ENCODE results near the gene ZNF143. TPM values are rescaled to one million over a fixed set of nuclear protein-coding genes. Genes with fewer than 3 reads are reported as not detected.

Gene ZNF143
- total and polyA plus RNA-seq, 5 donors from 2014 or later, result 32.4 to 45.6 (median 36.4) TPM

DNA sequence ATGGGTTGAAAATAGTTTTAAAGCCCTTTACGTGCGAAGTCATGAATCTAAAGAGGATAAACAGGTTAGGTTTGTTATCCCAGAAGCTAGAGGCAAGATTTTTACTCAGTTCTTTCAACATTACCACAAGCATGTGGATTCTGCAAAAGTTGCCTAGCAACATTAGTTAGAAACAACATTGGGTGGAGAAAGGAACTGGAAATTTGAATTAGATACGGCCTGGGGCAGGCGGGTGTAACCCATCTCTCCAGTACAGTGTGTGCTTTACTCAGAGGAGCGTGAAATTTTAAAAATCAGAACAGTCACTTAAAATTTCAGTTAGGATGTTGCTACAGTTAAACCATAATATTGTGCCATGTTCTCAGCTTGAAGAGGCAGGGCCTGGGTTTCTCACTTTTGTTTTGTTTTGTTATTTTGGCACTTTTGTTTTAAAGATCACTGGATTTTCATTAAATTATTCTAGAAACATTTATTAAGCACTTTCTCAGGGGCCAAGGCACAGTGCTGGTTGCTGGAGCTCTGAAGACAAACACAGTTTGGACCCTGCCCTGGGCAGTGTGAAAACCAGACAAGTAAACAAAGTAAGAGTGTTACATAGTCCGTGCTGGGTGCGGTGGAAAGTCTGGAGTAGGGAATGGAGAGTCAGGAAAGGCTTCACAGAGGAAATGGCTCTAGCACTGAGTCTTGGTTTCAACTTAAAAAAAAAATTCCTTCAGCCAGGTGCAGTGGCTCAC lies 108.2 kb downstream of the ZNF143 start:
- Mint-ChIP-seq H3K27me3 (no peaks in the 10 kb centered on the region), H3K27ac (peak overlapping the region; percentile 6 to 90 (median 67)), H3K4me3 (peak overlapping the region in 3 of 4 donors; percentile 43 to 81 (median 44)), H3K4me1 (peaks cover 15 to 42% (median 27%) of the 10 kb centered on the region in 4 donors), H3K36me3 (no peaks in the 10 kb centered on the region), H3K9me3 (peaks cover 0 to 1% (median 0%) of the 10 kb centered on the region in 7 donors)
- Histone ChIP-seq H3K27ac (ENCODE audit: insufficient read depth, low read length, poor library complexity, severe bottlenecking) (peak overlapping the region; percentile 60), H3K27me3 (ENCODE audit: control insufficient read depth, insufficient read depth, low read length) (no peaks in the 10 kb centered on the region), H3K4me3 (ENCODE audit: low read depth, low read length) (no peak overlapping the region), H3K4me1 (ENCODE audit: control insufficient read depth, insufficient read depth, low read length, poor library complexity, severe bottlenecking) (peaks cover 21% of the 10 kb centered on the region), H3K36me3 (ENCODE audit: control insufficient read depth, insufficient read depth, low read length) (no peaks in the 10 kb centered on the region), H3K9me3 (ENCODE audit: control insufficient read depth in 2 of 2, low read length in 2 of 2) (no peaks in the 10 kb centered on the region)
- peak in 2 of 3 donors; percentile 12 to 17 for DNase-seq
- ATAC-seq (ENCODE audit: low read depth in 2 of 2), result no peak

DNA sequence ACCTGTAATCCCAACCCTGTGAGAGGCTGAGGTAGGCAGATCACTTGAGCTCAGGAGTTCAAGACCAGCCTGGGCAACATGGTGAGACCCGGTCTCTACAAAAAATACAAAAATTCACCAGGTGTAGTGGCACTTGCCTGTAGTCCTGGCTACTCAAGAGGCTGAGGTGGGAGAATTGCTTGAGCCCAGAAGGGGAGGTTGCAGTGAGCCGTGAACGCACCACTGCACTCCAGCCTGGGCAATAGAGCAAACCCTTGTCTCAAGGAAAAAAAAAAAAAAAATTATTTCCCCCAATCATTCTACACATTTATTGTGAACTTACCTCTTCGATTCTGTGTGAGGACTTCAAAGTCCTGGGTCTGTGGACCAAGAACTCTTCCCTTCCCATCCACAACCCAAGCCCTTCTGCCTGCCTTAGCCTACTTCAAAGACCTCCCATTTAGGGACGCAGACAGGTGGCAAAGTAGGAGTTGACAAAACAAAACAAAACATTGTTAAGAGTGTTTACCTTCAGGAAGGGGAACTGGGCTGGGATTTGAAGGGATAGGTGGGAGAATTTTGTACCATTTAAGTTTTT lies 108.9 kb downstream of the ZNF143 start:
- no peaks in the 10 kb centered on the region for H3K27me3 Mint-ChIP-seq
- peaks cover 15 to 42% (median 28%) of the 10 kb centered on the region in 4 donors for H3K4me1 Mint-ChIP-seq
- H3K36me3 Mint-ChIP-seq, result peaks cover 1% of the 10 kb centered on the region
- no peaks in the 10 kb centered on the region for H3K9me3 ChIP-seq (ENCODE audit: control insufficient read depth in 2 of 2, low read length in 2 of 2)
- peaks cover 0 to 1% (median 0%) of the 10 kb centered on the region in 7 donors for H3K9me3 Mint-ChIP-seq
- H3K4me3 ChIP-seq (ENCODE audit: low read depth, low read length), result no peak overlapping the region
- ATAC-seq (ENCODE audit: low read depth in 2 of 2) (no peak), DNase-seq (no peak)
- H3K4me1 ChIP-seq (ENCODE audit: control insufficient read depth, insufficient read depth, low read length, poor library complexity, severe bottlenecking), result peaks cover 24% of the 10 kb centered on the region
- no peaks in the 10 kb centered on the region for H3K36me3 ChIP-seq (ENCODE audit: control insufficient read depth, insufficient read depth, low read length)
- H3K27me3 ChIP-seq (ENCODE audit: control insufficient read depth, insufficient read depth, low read length), result no peaks in the 10 kb centered on the region
- H3K4me3 Mint-ChIP-seq, result peak overlapping the region in 2 of 4 donors; percentile 2 to 43
- H3K27ac ChIP-seq (ENCODE audit: insufficient read depth, low read length, poor library complexity, severe bottlenecking), result no peak overlapping the region
- peak overlapping the region; percentile 6 to 90 (median 67) for H3K27ac Mint-ChIP-seq

DNA sequence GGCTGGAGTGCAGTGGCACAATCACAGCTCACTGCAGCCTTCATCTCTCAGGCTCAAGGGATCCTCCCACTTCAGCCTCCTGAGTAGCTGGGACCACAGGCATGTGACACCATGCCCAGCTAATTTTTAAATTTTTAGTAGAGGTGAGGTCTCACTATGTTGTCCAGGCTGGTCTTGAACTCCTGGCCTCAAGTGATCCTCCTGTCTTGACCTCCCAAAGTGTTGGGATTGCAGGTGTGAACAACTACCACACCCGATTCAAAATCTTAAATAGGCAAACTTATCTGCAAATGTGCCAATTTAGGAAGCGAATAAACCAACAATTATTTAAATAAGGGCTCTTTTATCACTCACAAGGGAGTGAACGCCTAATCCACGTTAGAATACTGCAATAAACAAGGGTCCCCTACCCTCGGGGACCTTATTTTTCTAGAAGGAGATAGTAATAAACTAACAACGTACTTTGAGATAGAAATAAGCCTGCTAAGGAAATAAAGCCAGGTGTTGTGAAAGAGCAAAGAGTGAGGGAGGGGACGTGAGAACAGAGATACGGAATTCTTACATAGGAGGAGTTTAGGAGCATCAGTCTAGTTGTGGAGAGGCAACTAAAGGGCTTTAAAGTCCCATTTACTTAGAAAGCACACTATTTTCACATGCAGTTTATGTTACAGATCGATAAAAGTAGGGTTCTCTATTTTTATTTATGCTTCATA lies 109.7 kb downstream of the ZNF143 start:
- H3K27ac Mint-ChIP-seq, result peak overlapping the region in 1 of 3 donors; percentile 83

DNA sequence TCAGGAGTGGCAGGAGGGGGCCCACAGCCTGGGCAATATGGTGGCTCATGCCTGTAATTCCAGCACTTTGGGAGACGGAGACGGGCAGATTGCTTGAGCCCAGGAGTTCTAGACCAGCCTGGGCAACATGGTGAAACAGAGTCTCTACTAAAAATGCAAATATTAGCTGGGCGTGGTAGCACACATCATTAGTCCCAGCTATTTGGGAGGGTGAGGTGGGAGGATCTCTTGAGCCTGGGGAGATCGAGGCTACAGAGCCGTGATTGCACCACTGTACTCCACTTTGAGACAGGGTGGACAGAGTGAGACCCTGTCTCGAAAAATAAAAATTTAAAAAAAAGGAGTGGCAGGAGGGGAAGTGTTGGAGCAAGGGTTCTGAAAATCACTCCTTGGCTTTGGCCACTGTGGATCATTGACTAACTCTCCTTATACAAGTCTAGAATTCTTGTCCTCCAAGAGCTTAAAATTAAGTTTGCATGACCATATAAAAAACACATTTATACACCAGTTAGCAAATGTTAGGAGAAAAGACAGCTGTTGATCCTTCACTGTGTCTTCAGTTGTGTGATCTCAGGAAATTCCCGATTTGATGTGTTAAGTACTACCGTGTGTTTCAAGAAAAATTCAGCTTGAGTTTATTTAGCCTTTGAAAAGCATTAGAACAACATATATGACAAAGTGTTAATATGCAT lies 110.4 kb downstream of the ZNF143 start:
- no peak for DNase-seq
- H3K36me3 Mint-ChIP-seq, result peaks cover 5% of the 10 kb centered on the region
- peak overlapping the region in 3 of 4 donors; percentile 71 to 92 (median 87) for H3K4me3 Mint-ChIP-seq
- H3K4me1 ChIP-seq (ENCODE audit: control insufficient read depth, insufficient read depth, low read length, poor library complexity, severe bottlenecking), result peaks cover 31% of the 10 kb centered on the region
- no peak overlapping the region for H3K4me3 ChIP-seq (ENCODE audit: low read depth, low read length)
- peak overlapping the region in 1 of 3 donors; percentile 69 for H3K27ac Mint-ChIP-seq
- H3K36me3 ChIP-seq (ENCODE audit: control insufficient read depth, insufficient read depth, low read length), result no peaks in the 10 kb centered on the region
- no peak for ATAC-seq (ENCODE audit: low read depth in 2 of 2)
- H3K9me3 Mint-ChIP-seq, result peaks cover 0 to 1% (median 0%) of the 10 kb centered on the region in 7 donors
- no peaks in the 10 kb centered on the region for H3K27me3 ChIP-seq (ENCODE audit: control insufficient read depth, insufficient read depth, low read length)
- no peak overlapping the region for H3K27ac ChIP-seq (ENCODE audit: insufficient read depth, low read length, poor library complexity, severe bottlenecking)
- H3K9me3 ChIP-seq (ENCODE audit: control insufficient read depth in 2 of 2, low read length in 2 of 2), result no peaks in the 10 kb centered on the region
- H3K4me1 Mint-ChIP-seq, result peaks cover 18 to 49% (median 30%) of the 10 kb centered on the region in 4 donors
- H3K27me3 Mint-ChIP-seq, result no peaks in the 10 kb centered on the region

More for the DNA sequence above, 109.7 kb downstream of the ZNF143 start:
- ATAC-seq (ENCODE audit: low read depth in 2 of 2), result no peak
- H3K4me1 ChIP-seq (ENCODE audit: control insufficient read depth, insufficient read depth, low read length, poor library complexity, severe bottlenecking), result peaks cover 32% of the 10 kb centered on the region
- H3K27me3 ChIP-seq (ENCODE audit: control insufficient read depth, insufficient read depth, low read length), result no peaks in the 10 kb centered on the region
- no peak overlapping the region for H3K4me3 ChIP-seq (ENCODE audit: low read depth, low read length)
- Mint-ChIP-seq H3K27me3 (no peaks in the 10 kb centered on the region), H3K9me3 (peaks cover 0 to 1% (median 0%) of the 10 kb centered on the region in 7 donors), H3K36me3 (peaks cover 5% of the 10 kb centered on the region), H3K4me3 (peak overlapping the region in 3 of 4 donors; percentile 51 to 92 (median 71)), H3K4me1 (peaks cover 20 to 49% (median 32%) of the 10 kb centered on the region in 4 donors)
- H3K36me3 ChIP-seq (ENCODE audit: control insufficient read depth, insufficient read depth, low read length), result no peaks in the 10 kb centered on the region
- H3K9me3 ChIP-seq (ENCODE audit: control insufficient read depth in 2 of 2, low read length in 2 of 2), result no peaks in the 10 kb centered on the region
- no peak overlapping the region for H3K27ac ChIP-seq (ENCODE audit: insufficient read depth, low read length, poor library complexity, severe bottlenecking)
- DNase-seq, result no peak

DNA sequence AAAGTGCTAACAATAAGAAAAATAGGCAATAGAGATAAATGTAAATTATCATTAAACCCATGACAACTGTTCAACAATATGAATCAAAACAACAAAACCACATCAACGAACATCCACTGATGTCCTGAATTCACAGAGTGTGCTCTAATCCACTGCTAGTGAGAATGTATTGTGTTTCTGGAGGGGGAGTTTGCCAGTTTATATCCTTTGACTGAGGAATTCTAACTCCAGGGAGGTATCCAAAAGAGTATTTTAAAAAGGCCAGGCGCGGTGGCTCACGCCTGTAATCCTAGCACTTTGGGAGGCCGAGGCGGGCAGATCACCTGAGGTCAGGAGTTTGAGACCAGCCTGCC lies 110.9 kb downstream of the ZNF143 start:
- H3K27me3 ChIP-seq (ENCODE audit: control insufficient read depth, insufficient read depth, low read length), result no peaks in the 10 kb centered on the region
- DNase-seq (no peak), ATAC-seq (ENCODE audit: low read depth in 2 of 2) (no peak)
- H3K36me3 Mint-ChIP-seq, result peaks cover 5% of the 10 kb centered on the region
- no peaks in the 10 kb centered on the region for H3K36me3 ChIP-seq (ENCODE audit: control insufficient read depth, insufficient read depth, low read length)
- no peak overlapping the region for H3K27ac ChIP-seq (ENCODE audit: insufficient read depth, low read length, poor library complexity, severe bottlenecking)
- H3K27me3 Mint-ChIP-seq, result no peaks in the 10 kb centered on the region
- H3K4me3 Mint-ChIP-seq, result peak overlapping the region; percentile 87 to 96 (median 90)
- H3K4me3 ChIP-seq (ENCODE audit: low read depth, low read length), result no peak overlapping the region
- peak overlapping the region in 1 of 3 donors; percentile 69 for H3K27ac Mint-ChIP-seq
- peaks cover 28% of the 10 kb centered on the region for H3K4me1 ChIP-seq (ENCODE audit: control insufficient read depth, insufficient read depth, low read length, poor library complexity, severe bottlenecking)
- no peaks in the 10 kb centered on the region for H3K9me3 ChIP-seq (ENCODE audit: control insufficient read depth in 2 of 2, low read length in 2 of 2)
- H3K4me1 Mint-ChIP-seq, result peaks cover 21 to 49% (median 32%) of the 10 kb centered on the region in 4 donors
- H3K9me3 Mint-ChIP-seq, result peaks cover 0 to 1% (median 0%) of the 10 kb centered on the region in 7 donors

DNA sequence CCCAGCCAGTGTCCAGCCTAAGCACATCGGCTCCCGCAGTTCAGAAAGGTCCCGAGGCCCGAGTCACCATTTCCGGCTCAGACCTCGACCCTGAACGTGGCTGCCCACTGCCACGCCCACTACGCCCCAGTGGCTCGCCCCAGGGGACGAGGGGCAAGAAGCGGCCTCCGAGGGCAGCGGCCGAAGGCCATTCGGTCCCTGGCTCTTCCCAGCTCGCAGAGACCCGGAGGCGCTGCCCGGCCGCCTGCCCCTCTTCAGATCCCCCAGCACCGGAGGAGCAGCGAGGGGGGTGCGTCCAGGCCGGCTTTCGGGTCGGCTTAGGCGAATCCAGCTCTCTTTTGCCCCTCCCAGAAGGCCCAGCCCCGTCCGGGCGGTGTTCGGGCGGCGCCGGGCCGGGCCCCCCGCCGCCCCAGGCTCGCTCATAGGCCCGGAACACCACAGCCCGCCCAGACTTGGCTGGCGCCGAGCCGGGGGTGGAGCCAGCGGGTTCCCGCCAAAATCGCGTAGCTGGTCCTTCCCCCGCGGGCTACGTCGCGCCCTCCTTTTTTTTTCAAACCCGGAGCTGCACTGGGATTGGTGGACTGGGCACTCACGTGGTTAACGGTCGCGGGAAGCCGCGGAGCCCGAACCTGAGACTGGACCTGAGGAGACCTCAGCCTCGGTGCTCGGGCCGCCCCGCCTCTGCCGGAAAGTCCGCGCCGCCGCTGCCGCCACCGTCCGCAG lies 112.4 kb downstream of the ZNF143 start, which contains the start of gene WEE1:
Gene WEE1 (plus strand): TSS at position 619 of the 723 bp plus-strand sequence. CDS start 264 bp downstream, outside the sequence.
- peaks cover 34% of the 10 kb centered on the region for H3K4me1 ChIP-seq (ENCODE audit: control insufficient read depth, insufficient read depth, low read length, poor library complexity, severe bottlenecking)
- peak within 1 kb of the TSS; percentile 93 for H3K4me3 ChIP-seq (ENCODE audit: low read depth, low read length)
- H3K27ac ChIP-seq (ENCODE audit: insufficient read depth, low read length, poor library complexity, severe bottlenecking), result peak within 1 kb of the TSS; percentile 84
- H3K27ac Mint-ChIP-seq, result peak within 1 kb of the TSS; percentile 76 to 93 (median 87)
- H3K4me3 Mint-ChIP-seq, result peak within 1 kb of the TSS; percentile 87 to 96 (median 90)
- H3K36me3 Mint-ChIP-seq, result peaks cover 5% of the 10 kb centered on the region
- no peaks in the 10 kb centered on the region for H3K9me3 ChIP-seq (ENCODE audit: control insufficient read depth in 2 of 2, low read length in 2 of 2)
- no peaks in the 10 kb centered on the region for H3K27me3 ChIP-seq (ENCODE audit: control insufficient read depth, insufficient read depth, low read length)
- no peaks in the 10 kb centered on the region for H3K27me3 Mint-ChIP-seq
- H3K9me3 Mint-ChIP-seq, result peaks cover 0 to 1% (median 0%) of the 10 kb centered on the region in 7 donors
- peak; percentile 94 to 95 for ATAC-seq (ENCODE audit: low read depth in 2 of 2)
- H3K36me3 ChIP-seq (ENCODE audit: control insufficient read depth, insufficient read depth, low read length), result no peaks in the 10 kb centered on the region
- peak; percentile 94 to 98 (median 95) for DNase-seq
- H3K4me1 Mint-ChIP-seq, result peaks cover 20 to 50% (median 36%) of the 10 kb centered on the region in 4 donors

Data from CD4-positive, CD25-positive, alpha-beta regulatory T cell (primary cell).